C4-2B (cell line): ENCODE data around the gene TRIB2.

Source experiments
- ZFX ChIP-seq: fragments of 450-650 bp; IDR thresholded peaks from 2 replicates; pipeline ENCODE4 v1.6.1; 2017
- TF ChIP-seq, protein P1 (sequence below): fragments of 450-650 bp; conservative IDR thresholded peaks from 2 replicates; pipeline ENCODE4 v1.5.1; 2017; ENCODE audit warnings: mild to moderate bottlenecking

DNA sequence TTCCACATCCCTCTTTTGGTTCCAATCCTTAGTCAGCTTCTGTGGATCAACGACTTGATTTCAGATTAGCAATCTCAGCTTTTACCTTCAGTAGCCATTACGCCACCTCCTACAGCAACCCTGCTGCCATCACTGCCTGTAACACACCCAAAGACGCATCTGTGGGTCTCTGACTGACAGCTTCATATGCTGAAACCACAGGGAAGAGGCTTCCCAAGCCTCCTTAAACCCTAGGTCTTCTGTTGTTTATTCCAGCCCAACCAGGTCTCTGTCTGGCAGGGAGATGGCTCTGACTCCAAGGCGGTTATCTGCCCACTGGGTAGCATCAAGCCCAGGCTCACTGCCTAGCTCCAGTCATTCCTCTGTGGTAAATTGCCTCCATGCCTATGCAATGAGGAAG is 28.6 kb upstream of the TRIB2 start:
- no peak for TF ChIP-seq ZFX
- TF ChIP-seq, protein P1, sequence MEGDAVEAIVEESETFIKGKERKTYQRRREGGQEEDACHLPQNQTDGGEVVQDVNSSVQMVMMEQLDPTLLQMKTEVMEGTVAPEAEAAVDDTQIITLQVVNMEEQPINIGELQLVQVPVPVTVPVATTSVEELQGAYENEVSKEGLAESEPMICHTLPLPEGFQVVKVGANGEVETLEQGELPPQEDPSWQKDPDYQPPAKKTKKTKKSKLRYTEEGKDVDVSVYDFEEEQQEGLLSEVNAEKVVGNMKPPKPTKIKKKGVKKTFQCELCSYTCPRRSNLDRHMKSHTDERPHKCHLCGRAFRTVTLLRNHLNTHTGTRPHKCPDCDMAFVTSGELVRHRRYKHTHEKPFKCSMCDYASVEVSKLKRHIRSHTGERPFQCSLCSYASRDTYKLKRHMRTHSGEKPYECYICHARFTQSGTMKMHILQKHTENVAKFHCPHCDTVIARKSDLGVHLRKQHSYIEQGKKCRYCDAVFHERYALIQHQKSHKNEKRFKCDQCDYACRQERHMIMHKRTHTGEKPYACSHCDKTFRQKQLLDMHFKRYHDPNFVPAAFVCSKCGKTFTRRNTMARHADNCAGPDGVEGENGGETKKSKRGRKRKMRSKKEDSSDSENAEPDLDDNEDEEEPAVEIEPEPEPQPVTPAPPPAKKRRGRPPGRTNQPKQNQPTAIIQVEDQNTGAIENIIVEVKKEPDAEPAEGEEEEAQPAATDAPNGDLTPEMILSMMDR = no peak
